DND-41 (cell line): ENCODE data around the gene GPR156.

Experiments used
- EZH2 ChIP-seq: IDR thresholded peaks from 3 replicates; pipeline ENCODE4 v1.6.1; 2012; ENCODE audit warnings: borderline replicate concordance, low read depth, mild to moderate bottlenecking, moderate library complexity, low read length, inconsistent platforms; ENCODE audit not compliant: severe bottlenecking
- TF ChIP-seq, protein P1 (sequence below): IDR thresholded peaks from 2 replicates; pipeline ENCODE4 v1.5.1; 2012; ENCODE audit warnings: borderline replicate concordance, low read length, moderate library complexity, mild to moderate bottlenecking; ENCODE audit not compliant: poor library complexity, severe bottlenecking; ENCODE audit errors: extremely low read depth

DNA sequence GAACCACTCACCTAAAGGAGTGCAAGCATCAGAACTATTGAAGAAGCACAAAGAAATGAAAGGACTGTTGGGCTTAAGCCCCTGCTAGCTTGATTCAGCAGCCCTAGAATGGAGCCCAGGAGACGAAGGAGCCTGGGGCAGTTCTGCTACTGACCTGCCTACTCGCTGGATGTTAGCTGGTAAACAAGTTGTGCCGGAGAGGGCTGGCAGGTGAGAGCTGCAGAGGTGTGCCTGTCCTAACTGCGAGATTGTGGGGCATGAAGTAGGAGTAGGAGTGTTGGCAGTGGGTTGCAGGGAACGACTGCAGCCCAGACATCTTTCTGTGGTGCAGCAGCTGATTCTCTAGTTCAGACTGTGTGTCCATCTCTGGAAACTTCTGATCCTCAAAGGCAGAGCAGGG, 115.6 kb downstream of the GPR156 start:
- TF ChIP-seq, protein P1, sequence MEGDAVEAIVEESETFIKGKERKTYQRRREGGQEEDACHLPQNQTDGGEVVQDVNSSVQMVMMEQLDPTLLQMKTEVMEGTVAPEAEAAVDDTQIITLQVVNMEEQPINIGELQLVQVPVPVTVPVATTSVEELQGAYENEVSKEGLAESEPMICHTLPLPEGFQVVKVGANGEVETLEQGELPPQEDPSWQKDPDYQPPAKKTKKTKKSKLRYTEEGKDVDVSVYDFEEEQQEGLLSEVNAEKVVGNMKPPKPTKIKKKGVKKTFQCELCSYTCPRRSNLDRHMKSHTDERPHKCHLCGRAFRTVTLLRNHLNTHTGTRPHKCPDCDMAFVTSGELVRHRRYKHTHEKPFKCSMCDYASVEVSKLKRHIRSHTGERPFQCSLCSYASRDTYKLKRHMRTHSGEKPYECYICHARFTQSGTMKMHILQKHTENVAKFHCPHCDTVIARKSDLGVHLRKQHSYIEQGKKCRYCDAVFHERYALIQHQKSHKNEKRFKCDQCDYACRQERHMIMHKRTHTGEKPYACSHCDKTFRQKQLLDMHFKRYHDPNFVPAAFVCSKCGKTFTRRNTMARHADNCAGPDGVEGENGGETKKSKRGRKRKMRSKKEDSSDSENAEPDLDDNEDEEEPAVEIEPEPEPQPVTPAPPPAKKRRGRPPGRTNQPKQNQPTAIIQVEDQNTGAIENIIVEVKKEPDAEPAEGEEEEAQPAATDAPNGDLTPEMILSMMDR = no peak
- TF ChIP-seq EZH2 = no peak
